A673 (cell line): Measurements from ENCODE around the gene RAB4A. TPM values are rescaled to one million over a fixed set of nuclear protein-coding genes. Genes with fewer than 3 reads are reported as not detected.

ENCODE experiments used
- BruUV-seq: library from RNA; stranded (reverse); fragments of 400-500 nt; replicated peaks from 2 replicates; lab custom pipeline; 2021; lab: Mats Ljungman, UMichigan
- CTCF ChIA-PET: fragments of 300-600 bp; sonication (Branson Sonifier 250); formaldehyde crosslinking; loops from one replicate; lab custom pipeline; 2022; ENCODE audit warnings: antibody characterized with exemption; lab: Charles Lee
- POLR2A ChIA-PET: fragments of 300-600 bp; sonication (Branson Sonifier 250); formaldehyde crosslinking; loops from one replicate; lab custom pipeline; 2022; ENCODE audit warnings: antibody characterized with exemption; ENCODE audit not compliant: low non-redundant PET; lab: Charles Lee
- DNase-seq: peaks from one replicate; pipeline ENCODE4 v3.0.0-alpha.2; 2015; ENCODE audit warnings: low spot score
- H3K27ac ChIP-seq: fragments of 200-600 bp; sonication (generic); 2 replicates; pipeline ENCODE4 v1.5.1; 2016; ENCODE audit warnings: mixed run types, low read depth, mild to moderate bottlenecking, mixed read lengths, antibody characterized with exemption, low read length; ENCODE audit not compliant: poor library complexity, severe bottlenecking
- H3K27me3 ChIP-seq: fragments of 200-600 bp; sonication (generic); replicated peaks from 2 replicates; pipeline ENCODE4 v1.6.1; 2017; ENCODE audit warnings: mixed run types, low read depth, mild to moderate bottlenecking, mixed read lengths, antibody characterized with exemption, low read length; ENCODE audit not compliant: insufficient read depth, poor library complexity
- H3K36me3 ChIP-seq: fragments of 200-600 bp; sonication (generic); 2 replicates; pipeline ENCODE4 v1.6.1; 2016; ENCODE audit warnings: mixed run types, mild to moderate bottlenecking, mixed read lengths, antibody characterized with exemption, low read length; ENCODE audit not compliant: insufficient read depth, poor library complexity, severe bottlenecking
- H3K4me1 ChIP-seq: fragments of 200-600 bp; sonication (generic); 2 replicates; pipeline ENCODE4 v1.6.1; 2017; ENCODE audit warnings: mixed run types, mild to moderate bottlenecking, mixed read lengths, antibody characterized with exemption, low read length; ENCODE audit not compliant: insufficient read depth, poor library complexity, severe bottlenecking
- H3K4me3 ChIP-seq: fragments of 200-600 bp; sonication (generic); 2 replicates; pipeline ENCODE4 v1.5.1; 2016; ENCODE audit warnings: low read depth, mixed run types, mild to moderate bottlenecking, mixed read lengths, low read length; ENCODE audit not compliant: poor library complexity, severe bottlenecking
- H3K9me3 ChIP-seq: fragments of 200-600 bp; sonication (generic); 2 replicates; pipeline ENCODE4 v1.6.1; 2016; ENCODE audit warnings: mixed run types, low read depth, mild to moderate bottlenecking, mixed read lengths, antibody characterized with exemption, low read length; ENCODE audit not compliant: poor library complexity, severe bottlenecking
- EZH2 ChIP-seq: fragments of 200-600 bp; sonication (generic); IDR thresholded peaks from 2 replicates; pipeline ENCODE4 v1.6.1; 2017; ENCODE audit warnings: borderline replicate concordance, low read depth, mild to moderate bottlenecking, mixed read lengths, antibody characterized with exemption, low read length; ENCODE audit not compliant: poor library complexity, severe bottlenecking
- intact Hi-C: fragments of 100-400 bp; cut with micrococcal nuclease; formaldehyde crosslinking; loops from one replicate; pipeline ENCODE4 v1.10.0; 2022; ENCODE audit not compliant: unreplicated experiment
- total RNA-seq: library from RNA; stranded (reverse); gene quantifications from 2 replicates; pipeline ENCODE4 v1.2.3, GENCODE V29; 2021
- TF ChIP-seq, protein P1 (sequence below): fragments of 300-800, 200-600 bp; sonication (generic); conservative IDR thresholded peaks from 2 replicates; pipeline ENCODE4 v1.5.1; 2017; ENCODE audit warnings: low read depth, mild to moderate bottlenecking, antibody characterized with exemption, low read length, moderate library complexity, mixed read lengths

The RAB4A gene
- total RNA-seq, 1 experiment from 2014 or later = 51.6 TPM

DNA sequence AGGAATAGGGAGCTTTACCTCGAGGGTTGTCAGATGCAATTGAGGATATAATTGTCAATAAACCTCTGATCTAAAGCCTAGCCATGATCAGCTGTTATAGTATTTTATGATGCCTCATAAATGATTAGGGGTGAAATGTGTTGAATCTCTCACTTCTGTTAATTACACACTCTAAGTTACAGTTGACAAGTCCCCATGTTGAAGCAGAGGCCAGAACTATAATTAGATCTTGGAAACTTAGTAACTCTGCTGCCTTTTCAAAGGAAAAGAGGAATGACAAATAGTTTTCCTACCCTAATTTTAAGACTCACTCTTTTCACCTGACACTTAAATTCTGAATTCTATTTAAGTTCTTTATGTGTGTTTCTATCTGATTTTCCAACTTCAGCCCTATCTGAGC lies 38.2 kb downstream of the RAB4A start:
- ChIA-PET POLR2A (no interaction called here), CTCF (no interaction called here)

DNA sequence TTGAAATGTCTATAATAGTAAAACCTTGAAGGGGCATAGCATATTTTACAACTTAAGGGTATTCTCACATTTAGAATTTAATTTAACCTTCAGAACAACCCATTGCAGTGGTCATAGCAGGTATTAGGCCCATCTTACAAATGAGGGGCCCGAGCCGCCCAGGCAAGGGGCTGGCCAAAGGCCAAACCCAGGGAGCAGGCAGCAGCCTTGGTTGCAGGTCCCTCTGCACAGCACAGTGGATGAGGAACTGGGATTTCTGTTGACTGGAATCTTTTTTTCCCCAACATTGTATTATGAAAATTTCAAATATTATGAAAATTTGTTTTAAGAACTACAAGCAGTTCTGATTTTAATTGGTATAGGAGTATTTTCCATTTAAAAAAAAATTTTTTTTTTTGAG lies 38.8 kb downstream of the RAB4A start:
- Histone ChIP-seq H3K27me3 (no peaks in the 10 kb centered on the region), H3K9me3 (no peaks in the 10 kb centered on the region), H3K27ac (no peak overlapping the region), H3K36me3 (no peaks in the 10 kb centered on the region), H3K4me1 (peaks cover 8% of the 10 kb centered on the region), H3K4me3 (no peak overlapping the region)
- POLR2A ChIA-PET = interaction anchor here (0.7 kb wide), 1 partner anchor 8 kb away, joined by 4 read pairs; no protein-coding TSS in a partner anchor
- intact Hi-C loops = no loop called here
- no peak for TF ChIP-seq EZH2
- TF ChIP-seq, protein P1, sequence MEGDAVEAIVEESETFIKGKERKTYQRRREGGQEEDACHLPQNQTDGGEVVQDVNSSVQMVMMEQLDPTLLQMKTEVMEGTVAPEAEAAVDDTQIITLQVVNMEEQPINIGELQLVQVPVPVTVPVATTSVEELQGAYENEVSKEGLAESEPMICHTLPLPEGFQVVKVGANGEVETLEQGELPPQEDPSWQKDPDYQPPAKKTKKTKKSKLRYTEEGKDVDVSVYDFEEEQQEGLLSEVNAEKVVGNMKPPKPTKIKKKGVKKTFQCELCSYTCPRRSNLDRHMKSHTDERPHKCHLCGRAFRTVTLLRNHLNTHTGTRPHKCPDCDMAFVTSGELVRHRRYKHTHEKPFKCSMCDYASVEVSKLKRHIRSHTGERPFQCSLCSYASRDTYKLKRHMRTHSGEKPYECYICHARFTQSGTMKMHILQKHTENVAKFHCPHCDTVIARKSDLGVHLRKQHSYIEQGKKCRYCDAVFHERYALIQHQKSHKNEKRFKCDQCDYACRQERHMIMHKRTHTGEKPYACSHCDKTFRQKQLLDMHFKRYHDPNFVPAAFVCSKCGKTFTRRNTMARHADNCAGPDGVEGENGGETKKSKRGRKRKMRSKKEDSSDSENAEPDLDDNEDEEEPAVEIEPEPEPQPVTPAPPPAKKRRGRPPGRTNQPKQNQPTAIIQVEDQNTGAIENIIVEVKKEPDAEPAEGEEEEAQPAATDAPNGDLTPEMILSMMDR = no peak
- BruUV-seq = no TSS peak
- no peak for DNase-seq
- CTCF ChIA-PET = no interaction called here

More for the DNA sequence above, 38.2 kb downstream of the RAB4A start:
- H3K27ac ChIP-seq = no peak overlapping the region
- no peaks in the 10 kb centered on the region for H3K9me3 ChIP-seq
- H3K27me3 ChIP-seq = no peaks in the 10 kb centered on the region
- no TSS peak for BruUV-seq
- H3K4me1 ChIP-seq = peaks cover 8% of the 10 kb centered on the region
- intact Hi-C loops = no loop called here
- H3K4me3 ChIP-seq = no peak overlapping the region
- no peaks in the 10 kb centered on the region for H3K36me3 ChIP-seq
- TF ChIP-seq, protein P1 = no peak
- no peak for TF ChIP-seq EZH2
- no peak for DNase-seq

DNA sequence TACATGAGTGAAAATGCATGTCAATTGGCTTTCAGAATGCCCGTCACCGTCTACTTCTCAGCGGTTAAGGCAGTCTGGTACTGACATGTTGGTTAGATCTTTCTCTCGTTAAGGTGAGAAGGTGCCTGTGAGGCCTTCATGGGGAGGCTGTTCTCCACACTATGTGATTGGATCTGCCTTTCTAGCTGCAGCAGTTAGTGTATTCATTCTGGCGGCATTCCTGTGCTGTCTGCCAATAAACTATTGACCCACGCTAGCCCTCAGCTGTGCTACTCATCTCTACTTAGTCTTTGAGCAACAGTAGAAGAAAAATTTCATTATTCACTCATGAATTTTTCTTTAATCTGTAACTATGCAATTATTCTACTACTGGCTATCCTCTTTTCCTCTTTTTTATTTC lies 39.9 kb downstream of the RAB4A start:
- H3K36me3 ChIP-seq = no peaks in the 10 kb centered on the region
- CTCF ChIA-PET = no interaction called here
- H3K4me3 ChIP-seq = no peak overlapping the region
- no peaks in the 10 kb centered on the region for H3K27me3 ChIP-seq
- H3K27ac ChIP-seq = no peak overlapping the region
- intact Hi-C loops = no loop called here
- DNase-seq = no peak
- POLR2A ChIA-PET = no interaction called here
- BruUV-seq = no TSS peak
- no peaks in the 10 kb centered on the region for H3K9me3 ChIP-seq
- H3K4me1 ChIP-seq = no peaks in the 10 kb centered on the region
- no peak for TF ChIP-seq EZH2
- TF ChIP-seq, protein P1 = no peak
